ENCODE measurements around the gene CLEC6A.

CLEC6A gene

DNA sequence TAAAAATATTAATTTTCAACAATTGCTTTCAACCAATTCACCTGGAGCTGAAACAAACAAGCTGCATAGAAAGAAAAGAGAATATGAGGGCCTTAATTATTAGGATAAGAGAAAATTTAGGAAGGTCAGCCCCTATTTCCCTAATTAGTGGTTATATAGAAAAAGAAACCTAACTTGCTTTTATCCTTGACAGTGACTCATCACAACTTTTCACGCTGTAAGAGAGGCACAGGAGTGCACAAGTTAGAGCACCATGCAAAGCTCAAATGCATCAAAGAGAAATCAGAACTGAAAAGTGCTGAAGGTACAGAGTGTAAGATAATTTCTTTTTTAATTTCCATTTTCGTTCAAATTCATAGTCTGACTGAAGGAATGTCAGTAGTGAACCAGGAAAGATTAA lies 62.2 kb downstream of the CLEC6A start:
- no peak for TF ChIP-seq CTCF (IDR thresholded peaks at IDR 0.05; ENCODE audit: insufficient read depth, low read depth, low read length, missing control alignments)
- no peak for DNase-seq (ENCODE audit: low read depth)
- no peak overlapping the region for H3K4me3 ChIP-seq (ENCODE audit: low read depth, low read length)

GRCh38 chr12:8519171-8519570 lies 63.4 kb downstream of the CLEC6A start:
- no peak overlapping the region for H3K4me3 ChIP-seq (ENCODE audit: low read depth, low read length)
- DNase-seq (ENCODE audit: low read depth) = no peak
- no peak for TF ChIP-seq CTCF (IDR thresholded peaks at IDR 0.05; ENCODE audit: insufficient read depth, low read depth, low read length, missing control alignments)

DNA sequence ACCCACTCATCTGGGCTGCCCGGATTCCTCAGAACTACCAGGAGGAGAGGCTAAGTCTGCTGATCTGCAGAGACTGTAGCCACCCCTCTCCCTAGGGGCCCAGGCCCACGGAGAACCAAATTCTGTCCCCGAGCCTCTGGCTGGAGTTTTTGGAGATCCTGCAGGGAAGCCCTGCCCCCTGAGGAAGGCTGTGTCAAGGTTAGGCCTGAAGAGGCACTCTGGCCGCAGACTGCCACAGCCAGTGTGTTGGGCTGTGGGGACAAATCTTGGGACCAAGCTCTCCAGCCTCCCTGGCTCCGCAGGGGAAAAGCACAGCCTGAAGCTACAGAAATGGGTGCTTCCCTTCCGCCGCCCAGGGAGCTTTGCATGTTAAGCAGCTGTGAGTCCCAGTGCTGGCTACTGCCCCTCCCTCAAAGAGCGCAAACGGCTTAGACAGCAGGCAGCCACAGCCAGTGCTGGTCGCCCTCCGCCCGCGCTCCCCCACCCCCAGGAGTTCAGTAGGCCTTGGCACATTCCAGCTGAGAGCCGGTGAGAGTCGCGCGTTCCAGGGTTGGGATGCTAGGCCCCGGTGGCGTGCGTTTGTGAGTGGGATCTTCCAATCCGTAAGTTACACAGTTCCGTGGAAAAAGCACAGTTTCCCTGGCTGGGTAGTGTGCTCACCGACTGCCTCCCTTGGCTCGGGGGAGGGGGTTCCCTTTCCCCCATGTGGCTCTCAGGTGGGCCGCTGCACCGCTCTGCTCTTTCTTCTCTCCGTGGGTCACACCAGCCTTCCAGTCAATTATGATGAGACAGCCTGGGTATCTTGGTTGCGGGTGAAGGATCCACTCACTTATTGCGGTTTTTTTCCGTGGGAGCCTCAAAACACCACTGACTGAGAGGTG lies 71.7 kb downstream of the CLEC6A start:
- no peak for TF ChIP-seq CTCF (IDR thresholded peaks at IDR 0.05; ENCODE audit: insufficient read depth, low read depth, low read length, missing control alignments)
- DNase-seq (ENCODE audit: low read depth) = no peak
- H3K4me3 ChIP-seq (ENCODE audit: low read depth, low read length) = no peak overlapping the region
